ENCODE measurements around the gene MATN4. TPM values are rescaled to one million over a fixed set of nuclear protein-coding genes. Genes with fewer than 3 reads are reported as not detected.
"Not testable (repeated sequence)": the region's sequence is repeated elsewhere in the genome, so short reads cannot be mapped to it uniquely, and the experiment has no call there.

Gene MATN4
- total RNA-seq (under 1 TPM in 1 of 2 experiments, not detected in 1; 0.22 TPM), polyA plus RNA-seq (not detected)

- H3K4me1 ChIP-seq (ENCODE audit: insufficient read depth, low read length): no peaks in the 10 kb centered on the region
- Mint-ChIP-seq H3K4me1 (peaks cover 5 to 16% (median 8%) of the 10 kb centered on the region in 3 donors), H3K9me3 (no peaks in the 10 kb centered on the region), H3K4me3 (no peak within 1 kb of the TSS), H3K36me3 (no peaks in the 10 kb centered on the region), H3K27ac (no peak within 1 kb of the TSS), H3K27me3 (peaks cover 37 to 72% of the 10 kb centered on the region in 2 donors)
- no peak within 1 kb of the TSS for H3K27ac ChIP-seq (ENCODE audit: low read depth, low read length)
- H3K36me3 ChIP-seq (ENCODE audit: insufficient read depth, low read length): no peaks in the 10 kb centered on the region
- no peaks in the 10 kb centered on the region for H3K9me3 ChIP-seq (ENCODE audit: low read length)
- no peak within 1 kb of the TSS for H3K4me3 ChIP-seq (ENCODE audit: low read length)
- ChIA-PET CTCF (interaction anchor here (0.9 to 1.5 kb wide), 3 partner anchors 13 to 463 kb away, joined by 4 to 8 read pairs (median 6); no protein-coding TSS in a partner anchor), POLR2A (no interaction called here)
- DNase-seq: no peak
- no peaks in the 10 kb centered on the region for H3K27me3 ChIP-seq (ENCODE audit: insufficient read depth, low read length, poor library complexity, severe bottlenecking)
Observed at GRCh38 chr20:45308117-45308778, at the start of gene MATN4. MATN4 (minus strand) TSS chr20:45308299; CDS start chr20:45305582, 2,717 bp downstream.

DNA sequence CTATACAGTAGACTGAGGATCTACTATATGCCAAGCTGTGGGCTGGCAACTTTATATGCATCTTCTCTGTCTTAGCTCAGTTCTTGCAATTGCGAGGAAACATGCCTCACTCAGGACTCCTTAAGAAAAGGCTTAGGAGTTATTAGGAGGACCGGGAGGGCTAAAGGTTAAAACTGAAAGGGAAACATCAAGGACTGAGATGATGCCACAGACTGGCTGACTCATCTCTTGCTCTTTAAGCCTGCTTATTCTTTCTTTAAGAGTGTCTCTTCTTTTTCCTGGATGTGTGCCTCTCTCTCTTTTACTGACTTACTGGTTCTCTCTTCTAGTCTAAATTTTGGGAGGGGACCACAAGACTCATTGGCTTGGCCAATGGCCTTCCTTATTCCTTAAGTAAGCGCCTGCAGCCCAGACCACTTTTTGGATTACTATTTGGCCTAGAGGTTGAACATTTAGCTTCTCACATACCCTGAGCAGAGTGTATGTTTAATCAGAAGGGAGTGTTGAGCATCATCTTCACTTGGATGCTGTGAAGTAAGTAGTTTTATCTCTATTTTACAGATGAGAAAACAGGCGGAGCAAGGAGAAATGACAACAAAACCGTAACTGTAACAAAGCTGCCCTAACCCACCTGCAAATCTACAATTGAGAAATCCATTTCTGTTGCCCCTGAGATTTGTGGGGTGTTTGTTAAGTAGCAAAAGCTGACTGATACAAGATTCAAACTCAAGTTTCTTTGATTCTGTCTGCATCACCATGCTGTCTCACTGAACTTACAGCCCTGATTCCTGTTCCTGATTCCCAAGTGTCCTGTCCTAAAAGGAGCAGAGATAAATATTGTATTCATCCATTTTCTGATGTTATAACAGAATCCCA is 47.3 kb upstream of the MATN4 start:
- no peak overlapping the region for H3K4me3 ChIP-seq (ENCODE audit: low read length)
- H3K27ac ChIP-seq (ENCODE audit: low read depth, low read length): no peak overlapping the region
- no peaks in the 10 kb centered on the region for H3K9me3 Mint-ChIP-seq
- H3K36me3 ChIP-seq (ENCODE audit: insufficient read depth, low read length): no peaks in the 10 kb centered on the region
- peaks cover 13 to 36% (median 26%) of the 10 kb centered on the region in 3 donors for H3K4me1 Mint-ChIP-seq
- H3K4me1 ChIP-seq (ENCODE audit: insufficient read depth, low read length): no peaks in the 10 kb centered on the region
- DNase-seq: no peak
- CTCF ChIA-PET: interaction anchor here (1.0 to 1.3 kb wide), 3 partner anchors 18 to 37 kb away, joined by 3 read pairs; no protein-coding TSS in a partner anchor
- peak overlapping the region in 6 of 8 donors; percentile 30 to 75 (median 58) for H3K27ac Mint-ChIP-seq
- POLR2A ChIA-PET: no interaction called here
- H3K27me3 ChIP-seq (ENCODE audit: insufficient read depth, low read length, poor library complexity, severe bottlenecking): no peaks in the 10 kb centered on the region
- H3K9me3 ChIP-seq (ENCODE audit: low read length): no peaks in the 10 kb centered on the region
- no peaks in the 10 kb centered on the region for H3K27me3 Mint-ChIP-seq
- no peak overlapping the region for H3K4me3 Mint-ChIP-seq
- no peaks in the 10 kb centered on the region for H3K36me3 Mint-ChIP-seq

DNA sequence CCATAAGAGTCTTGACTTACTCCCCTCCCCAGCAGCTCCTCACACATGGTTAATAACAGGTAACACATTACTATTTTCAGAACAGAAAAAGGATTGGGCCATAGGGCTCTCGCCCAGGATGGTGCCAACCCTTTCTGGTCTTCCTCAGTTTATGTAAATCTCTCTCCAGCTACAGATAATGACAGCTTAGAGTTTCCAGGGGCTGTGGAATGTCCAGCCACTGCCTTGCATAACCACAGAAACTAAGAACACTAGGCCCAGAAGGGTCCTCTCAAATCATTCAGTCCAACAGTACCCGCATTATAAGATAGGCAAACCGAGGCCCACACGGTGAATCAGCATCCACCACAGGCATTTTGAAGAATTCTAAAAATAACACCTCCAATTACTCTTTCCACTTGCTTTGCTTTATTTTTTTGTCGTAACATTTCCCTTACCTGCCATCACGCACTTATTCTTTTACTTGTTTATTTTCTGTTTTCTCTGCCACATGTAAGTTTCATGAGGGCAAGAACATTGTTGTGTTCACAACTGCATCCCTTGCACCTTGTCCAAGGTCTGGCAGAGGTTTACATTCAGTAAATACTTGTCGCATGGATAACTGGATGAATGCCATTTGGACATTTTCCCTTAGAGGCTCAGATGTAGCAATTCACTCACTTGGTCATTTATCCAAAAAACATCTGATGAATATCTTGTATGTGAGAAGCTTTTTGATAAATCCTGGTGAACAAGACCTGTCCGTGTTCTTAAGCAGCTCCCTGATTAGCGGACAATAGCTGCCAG is 46.5 kb upstream of the MATN4 start:
- Mint-ChIP-seq H3K27ac (peak overlapping the region in 2 of 8 donors; percentile 48 to 75), H3K27me3 (no peaks in the 10 kb centered on the region), H3K36me3 (no peaks in the 10 kb centered on the region), H3K4me1 (peaks cover 13 to 36% (median 26%) of the 10 kb centered on the region in 3 donors), H3K4me3 (no peak overlapping the region), H3K9me3 (no peaks in the 10 kb centered on the region)
- no peaks in the 10 kb centered on the region for H3K27me3 ChIP-seq (ENCODE audit: insufficient read depth, low read length, poor library complexity, severe bottlenecking)
- no peak overlapping the region for H3K27ac ChIP-seq (ENCODE audit: low read depth, low read length)
- no peaks in the 10 kb centered on the region for H3K9me3 ChIP-seq (ENCODE audit: low read length)
- ChIA-PET CTCF (interaction anchor here (1.0 to 1.3 kb wide), 5 partner anchors 9 to 36 kb away, joined by 3 to 4 read pairs (median 3); partner anchors contain the start of gene SYS1), POLR2A (no interaction called here)
- H3K4me3 ChIP-seq (ENCODE audit: low read length): no peak overlapping the region
- H3K4me1 ChIP-seq (ENCODE audit: insufficient read depth, low read length): no peaks in the 10 kb centered on the region
- no peaks in the 10 kb centered on the region for H3K36me3 ChIP-seq (ENCODE audit: insufficient read depth, low read length)
- no peak for DNase-seq

DNA sequence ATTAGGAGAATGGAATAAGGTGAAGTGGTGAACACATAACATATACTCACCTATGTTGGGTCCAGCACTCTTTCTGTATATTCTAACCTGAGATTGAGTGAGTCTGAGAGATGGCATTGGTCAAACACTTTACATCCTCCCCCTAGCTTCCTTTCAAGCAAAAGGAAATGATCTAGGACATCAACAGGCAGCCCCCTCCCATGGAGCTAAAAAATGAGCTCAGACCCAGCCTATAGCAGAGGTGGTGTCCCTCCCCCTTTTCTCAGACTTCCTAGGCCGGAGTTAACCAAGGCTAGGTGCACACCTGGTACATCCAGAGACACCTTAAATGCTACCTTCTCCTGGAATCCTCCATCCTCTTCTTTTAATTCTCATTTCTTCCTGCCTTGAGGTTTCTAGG is 45.6 kb upstream of the MATN4 start:
- Mint-ChIP-seq H3K27me3 (no peaks in the 10 kb centered on the region), H3K9me3 (no peaks in the 10 kb centered on the region), H3K4me1 (peaks cover 13 to 36% (median 26%) of the 10 kb centered on the region in 3 donors), H3K36me3 (no peaks in the 10 kb centered on the region), H3K4me3 (no peak overlapping the region), H3K27ac (peak overlapping the region in 2 of 8 donors; percentile 15 to 25)
- ChIA-PET CTCF (interaction anchor here (1.0 to 1.1 kb wide), 2 partner anchors 10 to 20 kb away, joined by 4 read pairs; partner anchors contain the start of gene SYS1), POLR2A (no interaction called here)
- H3K36me3 ChIP-seq (ENCODE audit: insufficient read depth, low read length): no peaks in the 10 kb centered on the region
- no peaks in the 10 kb centered on the region for H3K27me3 ChIP-seq (ENCODE audit: insufficient read depth, low read length, poor library complexity, severe bottlenecking)
- no peak overlapping the region for H3K4me3 ChIP-seq (ENCODE audit: low read length)
- DNase-seq: no peak
- no peaks in the 10 kb centered on the region for H3K4me1 ChIP-seq (ENCODE audit: insufficient read depth, low read length)
- H3K9me3 ChIP-seq (ENCODE audit: low read length): no peaks in the 10 kb centered on the region
- H3K27ac ChIP-seq (ENCODE audit: low read depth, low read length): no peak overlapping the region

DNA sequence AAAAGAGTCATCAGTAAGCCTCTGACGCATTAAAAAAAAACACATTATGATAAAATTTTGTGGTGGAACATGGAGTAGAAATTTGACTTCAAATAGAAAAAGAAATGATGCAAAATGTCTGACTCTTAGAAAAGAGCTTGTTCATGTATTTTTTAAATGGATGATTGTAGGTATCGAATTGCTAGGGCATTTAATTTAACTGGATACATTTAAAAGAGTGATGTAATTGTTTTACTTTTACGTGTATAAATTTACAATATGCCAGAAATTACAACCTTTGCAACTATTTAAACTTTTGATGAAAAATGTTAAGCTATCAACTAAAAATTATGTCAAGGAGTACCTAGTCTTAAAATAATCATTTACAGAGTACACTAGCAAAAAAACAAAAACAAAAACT is 44.6 kb upstream of the MATN4 start:
- POLR2A ChIA-PET: no interaction called here

DNA sequence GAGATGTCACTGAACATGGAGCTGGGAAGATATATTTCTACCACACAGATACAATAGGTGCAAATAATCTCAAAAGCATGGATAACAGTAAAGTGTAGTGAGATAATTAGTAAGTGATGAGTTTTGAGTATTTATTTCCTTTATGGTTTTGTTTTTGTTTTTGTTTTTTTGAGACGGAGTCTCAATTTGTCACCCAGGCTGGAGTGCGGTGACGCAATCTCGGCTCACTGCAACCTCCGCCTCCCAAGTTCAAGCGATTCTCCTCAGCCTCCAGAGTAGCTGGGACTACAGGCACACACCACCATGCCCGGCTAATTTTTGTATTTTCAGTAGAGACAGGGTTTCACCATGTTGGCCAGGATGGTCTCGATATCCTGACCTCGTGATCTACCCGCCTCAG is 42.7 kb upstream of the MATN4 start:
- peaks cover 19 to 33% (median 24%) of the 10 kb centered on the region in 3 donors for H3K4me1 Mint-ChIP-seq
- H3K36me3 Mint-ChIP-seq: not testable (repeated sequence)

More for the DNA sequence above, 44.6 kb upstream of the MATN4 start:
- Mint-ChIP-seq H3K36me3 (no peaks in the 10 kb centered on the region), H3K27me3 (no peaks in the 10 kb centered on the region), H3K27ac (no peak overlapping the region), H3K4me1 (peaks cover 14 to 29% (median 25%) of the 10 kb centered on the region in 3 donors), H3K9me3 (no peaks in the 10 kb centered on the region), H3K4me3 (no peak overlapping the region)
- no peaks in the 10 kb centered on the region for H3K27me3 ChIP-seq (ENCODE audit: insufficient read depth, low read length, poor library complexity, severe bottlenecking)
- H3K27ac ChIP-seq (ENCODE audit: low read depth, low read length): no peak overlapping the region
- no peak for DNase-seq
- H3K4me1 ChIP-seq (ENCODE audit: insufficient read depth, low read length): peaks cover 1% of the 10 kb centered on the region
- H3K36me3 ChIP-seq (ENCODE audit: insufficient read depth, low read length): no peaks in the 10 kb centered on the region
- H3K9me3 ChIP-seq (ENCODE audit: low read length): no peaks in the 10 kb centered on the region
- no peak overlapping the region for H3K4me3 ChIP-seq (ENCODE audit: low read length)
- CTCF ChIA-PET: interaction anchor here (0.9 to 3.4 kb wide), 4 partner anchors 10 to 418 kb away, joined by 3 to 17 read pairs (median 7); partner anchors contain the start of gene SYS1

DNA sequence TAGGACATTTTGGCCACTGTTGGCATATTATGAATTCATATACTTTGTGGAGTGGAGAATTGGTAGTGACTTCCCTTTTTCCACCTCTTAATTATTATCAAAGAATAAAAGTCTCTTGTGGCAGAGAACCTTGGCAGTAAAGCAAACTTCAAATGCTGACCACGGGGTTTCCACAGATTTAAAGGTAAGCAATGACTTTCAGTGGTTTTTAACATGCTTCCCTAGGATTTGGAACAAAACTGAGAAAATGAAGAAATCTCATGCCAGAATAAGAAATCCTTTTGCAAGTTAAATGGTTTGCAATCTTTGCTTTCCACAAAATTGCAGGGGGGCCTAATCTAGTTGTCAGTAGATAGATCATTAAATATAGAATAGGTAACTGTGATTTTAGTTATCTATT is 42.1 kb upstream of the MATN4 start:
- no peaks in the 10 kb centered on the region for H3K36me3 Mint-ChIP-seq
- Histone ChIP-seq H3K9me3 (ENCODE audit: low read length) (no peaks in the 10 kb centered on the region), H3K4me1 (ENCODE audit: insufficient read depth, low read length) (peaks cover 8% of the 10 kb centered on the region), H3K27me3 (ENCODE audit: insufficient read depth, low read length, poor library complexity, severe bottlenecking) (no peaks in the 10 kb centered on the region), H3K4me3 (ENCODE audit: low read length) (no peak overlapping the region), H3K36me3 (ENCODE audit: insufficient read depth, low read length) (no peaks in the 10 kb centered on the region), H3K27ac (ENCODE audit: low read depth, low read length) (no peak overlapping the region)
- no peaks in the 10 kb centered on the region for H3K9me3 Mint-ChIP-seq
- peaks cover 2 to 3% of the 10 kb centered on the region in 2 donors for H3K27me3 Mint-ChIP-seq
- peaks cover 15 to 29% (median 18%) of the 10 kb centered on the region in 3 donors for H3K4me1 Mint-ChIP-seq
- no peak for DNase-seq
- ChIA-PET CTCF (interaction anchor here (3.4 kb wide), 1 partner anchor 13 kb away, joined by 17 read pairs; the partner anchor contains the start of gene SYS1), POLR2A (no interaction called here)
- H3K4me3 Mint-ChIP-seq: peak overlapping the region in 1 of 7 donors; percentile 43
- no peak overlapping the region for H3K27ac Mint-ChIP-seq

More for the DNA sequence above, 42.7 kb upstream of the MATN4 start:
- CTCF ChIA-PET: interaction anchor here (0.9 to 3.4 kb wide), 3 partner anchors 12 to 454 kb away, joined by 3 to 17 read pairs (median 10); partner anchors contain the start of gene SYS1
- H3K9me3 Mint-ChIP-seq; H3K9me3 ChIP-seq (ENCODE audit: low read length); DNase-seq; POLR2A ChIA-PET; H3K27me3 Mint-ChIP-seq; H3K4me3 Mint-ChIP-seq; H3K27ac Mint-ChIP-seq; H3K36me3 ChIP-seq (ENCODE audit: insufficient read depth, low read length); H3K27ac ChIP-seq (ENCODE audit: low read depth, low read length); H3K4me1 ChIP-seq (ENCODE audit: insufficient read depth, low read length); H3K4me3 ChIP-seq (ENCODE audit: low read length); H3K27me3 ChIP-seq (ENCODE audit: insufficient read depth, low read length, poor library complexity, severe bottlenecking): not testable (repeated sequence)
